HepG2 (cell line): ENCODE measurements around the gene LDLRAD3. TPM values are rescaled to one million over a fixed set of nuclear protein-coding genes. Genes with fewer than 3 reads are reported as not detected.

ENCODE experiments used
- ATAC-seq: fragments of 200-7000 bp; cut with Tn5 transposase; 3 replicates; pipeline ENCODE4 v1.9.1; 2020; ENCODE audit warnings: mild to moderate bottlenecking, moderate library complexity
- BruUV-seq: library from RNA; stranded (reverse); fragments of 400-500 nt; replicated peaks from 2 replicates; lab custom pipeline; 2021; lab: Mats Ljungman, UMichigan
- CTCF ChIA-PET: fragments of 300-600 bp; formaldehyde crosslinking; extraction: SDS; loops from one replicate; lab custom pipeline; 2021; ENCODE audit warnings: low total read pairs, inconsistent platforms, low intra/inter-chr PET ratio; lab: Yijun Ruan, JAX
- POLR2A ChIA-PET: fragments of 350-600 bp; sonication (Branson Sonifier 250); formaldehyde crosslinking; loops from one replicate; lab custom pipeline; 2020; ENCODE audit warnings: antibody characterized with exemption, inconsistent platforms; lab: Yijun Ruan, JAX
- DNase-seq: peaks from one replicate; pipeline ENCODE4 v3.0.0-alpha.2; 2015; ENCODE audit warnings: low spot score
- FAIRE-seq: peaks from 3 replicates; lab custom pipeline; 2011; peaks lifted over from hg19 to GRCh38; lab: Jason Lieb, UNC
- H2AFZ ChIP-seq: one replicate; pipeline ENCODE4 v1.6.1; 2011; ENCODE audit warnings: low read length, inconsistent platforms
- H3K27ac ChIP-seq: fragments of 300-600 bp; 3 replicates; pipeline ENCODE4 v1.8.0; 2011; ENCODE audit warnings: mixed run types, mild to moderate bottlenecking, mixed read lengths, low read length, inconsistent platforms; ENCODE audit not compliant: insufficient read depth; ENCODE audit errors: extremely low read length
- H3K27me3 ChIP-seq, 2 experiments: fragments of 200-600 bp in 1 of 2; 2 replicates in 1 of 2; 3 replicates in 1 of 2; pipeline versions ENCODE4 v1.6.0 to v1.8.0; 2011; ENCODE audit warnings: low read length in 2 of 2, mild to moderate bottlenecking in 2 of 2, moderate library complexity in 2 of 2, inconsistent platforms in 1 of 2; ENCODE audit not compliant: insufficient read depth in 2 of 2, control insufficient read depth in 1 of 2
- H3K36me3 ChIP-seq, 2 experiments: fragments of 200-600 bp in 1 of 2; replicated peaks in 1 of 2; 2 replicates in 1 of 2; 3 replicates in 1 of 2; pipeline versions ENCODE4 v1.5.1 to v1.8.0; 2011; ENCODE audit warnings: low read length in 2 of 2, inconsistent platforms in 1 of 2; ENCODE audit not compliant: insufficient read depth in 2 of 2, control insufficient read depth in 1 of 2
- H3K4me1 ChIP-seq: 2 replicates; pipeline ENCODE4 v1.5.1; 2012; ENCODE audit warnings: low read length, inconsistent platforms; ENCODE audit not compliant: insufficient read depth
- H3K4me2 ChIP-seq: 2 replicates; pipeline ENCODE4 v1.6.0; 2011; ENCODE audit warnings: low read depth, low read length, inconsistent platforms
- H3K4me3 ChIP-seq, 3 experiments: fragments of 200-600 bp in 1 of 3; sonication (generic), shearing (Covaris generic) in 1 of 3; replicated peaks in 1 of 3; 2 replicates each; pipeline ENCODE4 v1.5.1; 2011 to 2016; ENCODE audit warnings: low read length in 3 of 3, inconsistent platforms in 2 of 3, low read depth in 2 of 3, mild to moderate bottlenecking in 2 of 3, control low read depth in 1 of 3, mixed read lengths in 1 of 3; ENCODE audit not compliant: insufficient read depth in 1 of 3
- H3K79me2 ChIP-seq: one replicate; pipeline ENCODE4 v1.6.1; 2011; ENCODE audit warnings: low read length, inconsistent platforms; ENCODE audit not compliant: insufficient read depth
- H3K9ac ChIP-seq: 2 replicates; pipeline ENCODE4 v1.6.0; 2011; ENCODE audit warnings: mild to moderate bottlenecking, low read depth, low read length, inconsistent platforms; ENCODE audit not compliant: insufficient read depth
- H3K9me3 ChIP-seq: 2 replicates; pipeline ENCODE4 v1.5.1; 2012; ENCODE audit warnings: mild to moderate bottlenecking, low read length
- H4K20me1 ChIP-seq: 2 replicates; pipeline ENCODE4 v1.6.0; 2011; ENCODE audit warnings: inconsistent platforms, mild to moderate bottlenecking, low read length, moderate library complexity; ENCODE audit not compliant: insufficient read depth
- ELF4 ChIP-seq: sonication (generic); formaldehyde crosslinking; IDR thresholded peaks from 2 replicates; pipeline ENCODE4 v1.5.0; 2020; ENCODE audit warnings: missing genetic modification reagents, mild to moderate bottlenecking, moderate library complexity, borderline replicate concordance
- HIVEP1 ChIP-seq: sonication (generic); formaldehyde crosslinking; IDR thresholded peaks from 2 replicates; pipeline ENCODE4 v1.4.0; 2020; ENCODE audit warnings: mild to moderate bottlenecking, missing genetic modification reagents
- JUNB ChIP-seq: sonication (generic); formaldehyde crosslinking; IDR thresholded peaks from 2 replicates; pipeline ENCODE4 v1.8.0; 2022; ENCODE audit warnings: missing genetic modification reagents, mild to moderate bottlenecking, borderline replicate concordance
- PITX1 ChIP-seq: sonication (generic); formaldehyde crosslinking; IDR thresholded peaks from 2 replicates; pipeline ENCODE4 v1.5.1; 2020; ENCODE audit warnings: mild to moderate bottlenecking, missing genetic modification reagents
- TOPORS ChIP-seq: sonication (generic); formaldehyde crosslinking; IDR thresholded peaks from 2 replicates; pipeline ENCODE4 v1.8.0; 2023; ENCODE audit warnings: mild to moderate bottlenecking, missing genetic modification reagents
- ZBTB21 ChIP-seq: sonication (generic); formaldehyde crosslinking; IDR thresholded peaks from 2 replicates; pipeline ENCODE4 v1.4.0; 2020; ENCODE audit warnings: missing genetic modification reagents
- ZNF264 ChIP-seq: sonication (generic); formaldehyde crosslinking; IDR thresholded peaks from 2 replicates; pipeline ENCODE4 v1.4.0; 2020; ENCODE audit warnings: missing genetic modification reagents
- ZNF784 ChIP-seq: sonication (generic); formaldehyde crosslinking; IDR thresholded peaks from 2 replicates; pipeline ENCODE4 v1.5.1; 2020; ENCODE audit warnings: missing genetic modification reagents, mild to moderate bottlenecking, borderline replicate concordance
- WGBS: methylation state at CpG from one replicate; pipeline ENCODE4 v1.1.6; 2017; ENCODE audit warnings: low lambda C conversion rate; 5-methylcytosine and 5-hydroxymethylcytosine counted together
- in situ Hi-C: cut with HindIII; loops from 2 replicates; pipeline ENCODE4 v1.10.0; 2017; ENCODE audit warnings: low pct_unique_long_range_greater_than_20kb; ENCODE audit not compliant: extremely low pct_ligation_motif_present
- intact Hi-C: fragments of 100-400 bp; cut with micrococcal nuclease; formaldehyde crosslinking; loops from one replicate; pipeline ENCODE4 v1.10.0; 2022; ENCODE audit not compliant: unreplicated experiment
- polyA plus RNA-seq, 8 experiments: library from polyadenylated mRNA; depleted of rRNA in 3 of 8; stranded (reverse) in 7 of 8; unstranded in 1 of 8; fragments of >200 nt; fragmentation: Illumina TruSeq in 4 of 8; extraction: Trizol in 4 of 8; gene quantifications; 2 replicates each; pipeline versions ENCODE4 v1.2.1 to v1.2.3, GENCODE V29; 2011 to 2016; ENCODE audit warnings: low read depth in 4 of 8, missing spikeins in 1 of 8, mixed read lengths in 1 of 8; ENCODE audit not compliant: insufficient read depth in 1 of 8
- total RNA-seq, 5 experiments: library from RNA; depleted of rRNA; stranded (reverse); fragments of >200 nt; fragmentation: Illumina TruSeq; extraction: Trizol; gene quantifications; 2 replicates each; pipeline ENCODE4 v1.2.3, GENCODE V29; 2016; ENCODE audit warnings: low read depth in 1 of 5
- TF ChIP-seq, protein P1 (sequence below): fragments of 450-650 bp; IDR thresholded peaks from 2 replicates; pipeline ENCODE4 v1.6.1; 2016

Gene LDLRAD3
- total and polyA plus RNA-seq, 2 of the 13 experiments (the other 11 are each of a cell fraction or from before 2014, with no cell fraction given), result 0.50 to 0.60 TPM

DNA sequence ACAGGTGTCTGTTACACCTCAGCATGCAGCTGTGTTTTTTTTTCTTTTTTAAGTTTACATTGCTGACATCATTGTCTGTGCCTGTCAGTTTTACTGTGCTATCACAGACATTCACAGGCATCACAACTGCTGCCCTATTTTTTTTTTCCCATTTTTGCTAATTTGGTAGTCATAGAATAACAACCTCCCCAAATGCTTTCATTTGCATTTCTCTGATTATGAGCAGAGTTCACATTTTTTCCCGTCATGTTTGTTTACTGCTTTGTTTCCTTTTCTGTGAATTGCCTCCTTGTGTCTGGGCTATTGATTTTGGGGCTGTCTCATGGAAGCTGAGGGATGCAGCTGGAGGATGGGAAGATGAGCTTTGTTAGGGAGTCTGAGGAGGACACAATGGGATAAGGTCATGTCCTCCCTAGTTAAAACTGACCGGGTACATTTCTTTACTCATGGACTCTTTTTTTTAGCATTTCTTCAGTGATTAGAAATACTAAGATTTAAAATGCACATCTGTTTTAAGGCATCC, 155.1 kb downstream of the LDLRAD3 start:
- TF ChIP-seq PITX1, result no peak
- TF ChIP-seq ZNF264 (CRISPR knock-in tag), result no peak
- TF ChIP-seq JUNB, result no peak
- no peak for TF ChIP-seq TOPORS (CRISPR knock-in tag)
- TF ChIP-seq ELF4 (CRISPR knock-in tag), result no peak
- no peak for TF ChIP-seq HIVEP1 (CRISPR knock-in tag)
- TF ChIP-seq, protein P1, sequence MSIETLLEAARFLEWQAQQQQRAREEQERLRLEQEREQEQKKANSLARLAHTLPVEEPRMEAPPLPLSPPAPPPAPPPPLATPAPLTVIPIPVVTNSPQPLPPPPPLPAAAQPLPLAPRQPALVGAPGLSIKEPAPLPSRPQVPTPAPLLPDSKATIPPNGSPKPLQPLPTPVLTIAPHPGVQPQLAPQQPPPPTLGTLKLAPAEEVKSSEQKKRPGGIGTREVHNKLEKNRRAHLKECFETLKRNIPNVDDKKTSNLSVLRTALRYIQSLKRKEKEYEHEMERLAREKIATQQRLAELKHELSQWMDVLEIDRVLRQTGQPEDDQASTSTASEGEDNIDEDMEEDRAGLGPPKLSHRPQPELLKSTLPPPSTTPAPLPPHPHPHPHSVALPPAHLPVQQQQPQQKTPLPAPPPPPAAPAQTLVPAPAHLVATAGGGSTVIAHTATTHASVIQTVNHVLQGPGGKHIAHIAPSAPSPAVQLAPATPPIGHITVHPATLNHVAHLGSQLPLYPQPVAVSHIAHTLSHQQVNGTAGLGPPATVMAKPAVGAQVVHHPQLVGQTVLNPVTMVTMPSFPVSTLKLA, result no peak
- TF ChIP-seq ZNF784 (CRISPR knock-in tag), result no peak
- no peak for TF ChIP-seq ZBTB21
- BruUV-seq, result no TSS peak
- POLR2A ChIA-PET, result no interaction called here
- WGBS, result 14% methylated on average over 2 of the region's 2 CpGs
- intact Hi-C loops, result no loop called here
- DNase-seq (no peak), ATAC-seq (no peak), FAIRE-seq (no peak)
- H3K79me2 ChIP-seq, result no peaks in the 10 kb centered on the region
- H3K4me1 ChIP-seq, result no peaks in the 10 kb centered on the region
- H3K4me3 ChIP-seq, result no peak overlapping the region
- CTCF ChIA-PET, result no interaction called here
- H3K36me3 ChIP-seq, result no peaks in the 10 kb centered on the region
- no peaks in the 10 kb centered on the region for H4K20me1 ChIP-seq
- no peak overlapping the region for H2AFZ ChIP-seq
- peaks cover 0 to 4% of the 10 kb centered on the region in 2 experiments; a peak in 2 of 5 replicates for H3K27me3 ChIP-seq
- H3K9ac ChIP-seq, result no peak overlapping the region
- H3K4me2 ChIP-seq, result no peak overlapping the region
- in situ Hi-C loops, result no loop called here
- no peaks in the 10 kb centered on the region for H3K9me3 ChIP-seq
- H3K27ac ChIP-seq, result no peak overlapping the region
